ENCODE results near the gene C16orf89. TPM values are rescaled to one million over a fixed set of nuclear protein-coding genes. Genes with fewer than 3 reads are reported as not detected.

Gene C16orf89
- total RNA-seq, 4 donors from 2014 or later: not detected

DNA sequence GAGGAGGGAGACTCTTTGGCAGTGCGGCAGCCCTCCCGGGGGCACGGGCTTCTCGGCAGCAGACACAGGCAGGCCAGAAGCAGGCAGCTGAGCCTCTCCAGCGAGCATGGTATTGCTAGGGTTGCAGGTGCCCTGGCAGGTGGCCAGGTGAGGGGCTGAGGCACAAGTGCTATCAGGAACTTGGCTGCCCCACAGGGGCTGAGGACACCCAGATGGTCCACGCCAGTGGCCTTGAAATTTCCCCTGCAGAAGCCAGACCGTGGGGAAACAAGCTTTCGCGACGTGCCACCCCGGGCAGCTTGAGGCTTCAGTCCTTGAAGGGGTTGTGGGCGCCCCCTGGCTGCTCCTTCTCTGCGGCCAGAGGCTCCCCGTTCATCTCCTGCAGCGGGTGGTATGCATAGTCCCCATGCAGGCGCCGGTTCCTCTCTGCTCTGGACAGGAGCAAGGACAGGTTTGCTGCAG, 40.6 kb downstream of the C16orf89 start:
- intact Hi-C loops (cut with DNase I; ENCODE audit: low total_unique reads): no loop called here
- no peak for ATAC-seq
- H3K27ac ChIP-seq: peak overlapping the region in 1 of 4 donors; percentile 41
- H3K27me3 ChIP-seq: no peaks in the 10 kb centered on the region
- no peak overlapping the region for H3K4me3 ChIP-seq
- DNase-seq: peak in 1 of 2 donors; percentile 29
- in situ Hi-C loops (cut with MboI; ENCODE audit: low sequenced_read_pairs in 4 of 4): no loop called here
- TF ChIP-seq POLR2A (IDR thresholded peaks at IDR 0.05) (no peak), CTCF (IDR thresholded peaks at IDR 0.05 in 4 of 5, conservative IDR thresholded peaks at IDR 0.05 in 1 of 5) (peak in 3 of 5 experiments; percentile 10 to 37 (median 13))
- H3K4me1 ChIP-seq: peaks cover 10 to 22% of the 10 kb centered on the region in 2 donors
- no peaks in the 10 kb centered on the region for H3K9me3 ChIP-seq
- peaks cover 0 to 11% of the 10 kb centered on the region in 2 donors for H3K36me3 ChIP-seq

DNA sequence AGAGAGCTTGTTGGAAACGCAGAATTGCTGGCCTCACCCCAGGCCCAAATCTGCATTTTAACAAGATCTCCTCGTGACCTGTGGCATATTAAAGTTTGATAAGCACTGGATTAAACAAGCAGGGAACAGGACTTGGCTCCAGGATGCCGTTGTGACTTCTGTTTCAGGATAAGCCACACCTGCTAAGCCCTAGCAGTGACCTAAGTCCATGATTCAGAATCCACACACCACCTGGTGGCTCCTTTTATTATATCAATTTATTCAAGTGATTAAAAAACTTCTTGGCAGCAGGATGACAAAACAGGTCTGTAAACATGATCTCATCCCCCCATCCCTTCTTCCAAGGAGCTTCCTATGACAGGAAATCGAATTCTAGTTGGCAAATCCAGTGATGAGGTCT, 41.1 kb downstream of the C16orf89 start:
- Histone ChIP-seq H3K9me3 (no peaks in the 10 kb centered on the region), H3K36me3 (peaks cover 0 to 11% of the 10 kb centered on the region in 2 donors), H3K4me1 (peaks cover 10 to 22% of the 10 kb centered on the region in 2 donors), H3K27ac (peak overlapping the region in 1 of 4 donors; percentile 41), H3K4me3 (no peak overlapping the region), H3K27me3 (no peaks in the 10 kb centered on the region)
- intact Hi-C loops (cut with DNase I; ENCODE audit: low total_unique reads) (no loop called here), in situ Hi-C loops (cut with MboI; ENCODE audit: low sequenced_read_pairs in 4 of 4) (no loop called here)
- DNase-seq (peak; percentile 12 to 40), ATAC-seq (peak; percentile 77 to 80)
- TF ChIP-seq POLR2A (IDR thresholded peaks at IDR 0.05): no peak
- TF ChIP-seq CTCF (IDR thresholded peaks at IDR 0.05 in 4 of 5, conservative IDR thresholded peaks at IDR 0.05 in 1 of 5): peak in 4 of 5 experiments; percentile 19 to 38 (median 29)

DNA sequence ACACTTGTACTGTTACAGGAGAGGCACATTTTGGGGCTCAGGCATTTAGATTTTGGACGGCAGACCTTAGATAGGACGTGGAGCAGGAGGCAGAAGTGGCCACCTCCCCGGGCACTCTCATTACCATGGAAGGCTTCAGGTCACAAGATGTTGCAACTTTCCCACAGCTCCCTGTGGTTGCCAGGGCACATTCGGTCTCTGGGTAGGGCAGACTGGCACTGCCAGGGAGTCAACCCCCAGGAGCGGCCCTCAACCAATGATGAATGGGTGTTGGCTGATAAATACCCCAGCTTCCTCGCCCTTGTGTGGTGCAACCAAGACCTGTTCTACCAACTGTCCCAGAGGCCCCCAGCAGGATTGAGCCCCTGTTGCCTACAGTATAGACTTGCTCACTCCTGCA, 43.2 kb downstream of the C16orf89 start:
- DNase-seq (peak; percentile 55 to 59), ATAC-seq (peak; percentile 85)
- no peaks in the 10 kb centered on the region for H3K9me3 ChIP-seq
- H3K27me3 ChIP-seq: no peaks in the 10 kb centered on the region
- no peak overlapping the region for H3K4me3 ChIP-seq
- peak overlapping the region in 1 of 4 donors; percentile 68 for H3K27ac ChIP-seq
- in situ Hi-C loops (cut with MboI; ENCODE audit: low sequenced_read_pairs in 4 of 4) (no loop called here), intact Hi-C loops (cut with DNase I; ENCODE audit: low total_unique reads) (no loop called here)
- TF ChIP-seq POLR2A (IDR thresholded peaks at IDR 0.05): no peak
- TF ChIP-seq CTCF (IDR thresholded peaks at IDR 0.05 in 4 of 5, conservative IDR thresholded peaks at IDR 0.05 in 1 of 5): no peak
- H3K4me1 ChIP-seq: peaks cover 10 to 22% of the 10 kb centered on the region in 2 donors
- H3K36me3 ChIP-seq: peaks cover 0 to 8% of the 10 kb centered on the region in 2 donors

DNA sequence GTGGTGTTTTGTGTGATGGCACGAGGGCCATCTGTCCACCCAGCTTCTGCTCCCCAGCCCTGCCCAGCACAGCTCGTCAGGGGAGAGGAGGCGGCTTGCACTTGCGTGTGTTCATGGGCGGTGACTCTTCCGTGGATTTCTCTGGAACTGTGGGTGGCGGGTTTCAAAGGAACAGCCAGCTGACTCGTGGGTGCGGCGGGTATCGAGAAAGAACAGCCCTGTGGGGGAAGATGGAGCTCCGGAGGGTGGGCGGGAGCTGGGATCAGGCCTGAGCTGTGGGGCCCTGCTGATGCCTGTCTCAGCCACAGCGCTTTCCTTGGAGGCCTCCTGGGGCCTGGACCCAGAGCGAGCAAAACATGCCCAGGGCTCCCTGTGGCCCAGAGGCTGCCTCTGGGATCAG, 45.2 kb downstream of the C16orf89 start:
- no peaks in the 10 kb centered on the region for H3K9me3 ChIP-seq
- H3K4me3 ChIP-seq: no peak overlapping the region
- peaks cover 10 to 22% of the 10 kb centered on the region in 2 donors for H3K4me1 ChIP-seq
- in situ Hi-C loops (cut with MboI; ENCODE audit: low sequenced_read_pairs in 4 of 4) (no loop called here), intact Hi-C loops (cut with DNase I; ENCODE audit: low total_unique reads) (no loop called here)
- no peak for ATAC-seq
- TF ChIP-seq CTCF (IDR thresholded peaks at IDR 0.05 in 4 of 5, conservative IDR thresholded peaks at IDR 0.05 in 1 of 5): no peak
- TF ChIP-seq POLR2A (IDR thresholded peaks at IDR 0.05): no peak
- H3K27ac ChIP-seq: peak overlapping the region in 1 of 4 donors; percentile 47
- DNase-seq: no peak
- H3K27me3 ChIP-seq: no peaks in the 10 kb centered on the region
- no peaks in the 10 kb centered on the region for H3K36me3 ChIP-seq

GRCh38 chr16:5019775-5020174, 46.0 kb downstream of the C16orf89 start:
- Histone ChIP-seq H3K9me3 (no peaks in the 10 kb centered on the region), H3K27ac (peak overlapping the region in 1 of 4 donors; percentile 47), H3K36me3 (no peaks in the 10 kb centered on the region), H3K4me1 (peaks cover 8 to 19% of the 10 kb centered on the region in 2 donors), H3K4me3 (no peak overlapping the region), H3K27me3 (no peaks in the 10 kb centered on the region)
- no peak for DNase-seq
- TF ChIP-seq CTCF (IDR thresholded peaks at IDR 0.05 in 4 of 5, conservative IDR thresholded peaks at IDR 0.05 in 1 of 5): no peak
- no peak for TF ChIP-seq POLR2A (IDR thresholded peaks at IDR 0.05)
- no peak for ATAC-seq
- in situ Hi-C loops (cut with MboI; ENCODE audit: low sequenced_read_pairs in 4 of 4) (no loop called here), intact Hi-C loops (cut with DNase I; ENCODE audit: low total_unique reads) (no loop called here)

All from gastrocnemius medialis (tissue), 4 donors.